IPS-18a (cell line): ENCODE measurements around the gene NTM.
A peak's percentile ranks its signal among the peaks of the same experiment; 100 is the strongest.

Experiments used
- H3K27ac ChIP-seq: one replicate; pipeline ENCODE4 v1.5.1; 2013; ENCODE audit warnings: low read length
- H3K27me3 ChIP-seq: one replicate; pipeline ENCODE4 v1.6.1; 2013; ENCODE audit warnings: mild to moderate bottlenecking, low read length; ENCODE audit not compliant: control insufficient read depth, insufficient read depth
- H3K36me3 ChIP-seq: one replicate; pipeline ENCODE4 v1.6.1; 2013; ENCODE audit warnings: low read depth, low read length; ENCODE audit not compliant: control insufficient read depth
- H3K4me1 ChIP-seq: one replicate; pipeline ENCODE4 v1.6.1; 2013; ENCODE audit warnings: low read depth, low read length; ENCODE audit not compliant: control insufficient read depth
- H3K4me3 ChIP-seq: one replicate; pipeline ENCODE4 v1.5.1; 2013; ENCODE audit warnings: low read length
- H3K9ac ChIP-seq: one replicate; pipeline ENCODE4 v1.6.1; 2013; ENCODE audit warnings: mild to moderate bottlenecking, low read length, moderate library complexity
- H3K9me3 ChIP-seq: one replicate; pipeline ENCODE4 v1.6.1; 2013; ENCODE audit warnings: low read depth, low read length; ENCODE audit not compliant: control insufficient read depth

NTM gene

GRCh38 chr11:131350872-131351271 lies 19.5 kb upstream of the NTM start:
- H3K9me3 ChIP-seq = no peaks in the 10 kb centered on the region
- H3K4me3 ChIP-seq = no peak overlapping the region
- H3K27me3 ChIP-seq = no peaks in the 10 kb centered on the region
- H3K9ac ChIP-seq = no peak overlapping the region
- no peak overlapping the region for H3K27ac ChIP-seq
- H3K36me3 ChIP-seq = no peaks in the 10 kb centered on the region
- peaks cover 19% of the 10 kb centered on the region for H3K4me1 ChIP-seq

GRCh38 chr11:131351848-131352247 lies 18.6 kb upstream of the NTM start:
- no peaks in the 10 kb centered on the region for H3K27me3 ChIP-seq
- peaks cover 20% of the 10 kb centered on the region for H3K4me1 ChIP-seq
- H3K9ac ChIP-seq = no peak overlapping the region
- H3K4me3 ChIP-seq = no peak overlapping the region
- H3K27ac ChIP-seq = no peak overlapping the region
- no peaks in the 10 kb centered on the region for H3K9me3 ChIP-seq
- no peaks in the 10 kb centered on the region for H3K36me3 ChIP-seq

GRCh38 chr11:131353766-131354165 lies 16.6 kb upstream of the NTM start:
- Histone ChIP-seq H3K4me3 (no peak overlapping the region), H3K27me3 (no peaks in the 10 kb centered on the region), H3K4me1 (peaks cover 20% of the 10 kb centered on the region), H3K9ac (no peak overlapping the region), H3K27ac (no peak overlapping the region), H3K9me3 (no peaks in the 10 kb centered on the region), H3K36me3 (no peaks in the 10 kb centered on the region)

- H3K27me3 ChIP-seq = no peaks in the 10 kb centered on the region
- H3K9ac ChIP-seq = no peak overlapping the region
- H3K27ac ChIP-seq = no peak overlapping the region
- no peaks in the 10 kb centered on the region for H3K36me3 ChIP-seq
- H3K4me1 ChIP-seq = peaks cover 20% of the 10 kb centered on the region
- no peaks in the 10 kb centered on the region for H3K9me3 ChIP-seq
- H3K4me3 ChIP-seq = no peak overlapping the region
Observed at GRCh38 chr11:131354251-131354701, 16.1 kb upstream of the NTM start.

DNA sequence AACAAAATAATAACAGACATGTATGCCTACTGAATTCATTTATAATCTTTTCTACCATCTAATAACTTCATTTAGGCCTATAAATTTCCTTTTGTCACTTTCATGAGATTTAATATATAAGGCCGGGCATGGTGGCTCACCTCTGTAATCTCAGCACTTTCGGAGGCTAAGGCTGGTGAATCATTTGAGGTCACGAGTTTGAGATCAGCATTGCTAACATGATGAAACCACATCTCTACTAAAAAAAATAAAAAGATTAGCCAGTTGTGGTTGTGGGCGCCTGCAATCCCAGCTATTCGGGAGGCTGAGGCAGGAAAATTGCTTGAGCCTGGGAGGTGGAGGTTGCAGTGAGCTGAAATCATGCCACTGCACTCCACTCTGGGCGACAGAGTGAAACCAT lies 14.2 kb upstream of the NTM start:
- Histone ChIP-seq H3K9ac (no peak overlapping the region), H3K4me3 (no peak overlapping the region), H3K36me3 (no peaks in the 10 kb centered on the region), H3K9me3 (no peaks in the 10 kb centered on the region), H3K4me1 (peaks cover 16% of the 10 kb centered on the region), H3K27ac (no peak overlapping the region), H3K27me3 (no peaks in the 10 kb centered on the region)

- Histone ChIP-seq H3K9ac (no peak overlapping the region), H3K4me3 (no peak overlapping the region), H3K36me3 (no peaks in the 10 kb centered on the region), H3K27ac (no peak overlapping the region), H3K4me1 (peaks cover 2% of the 10 kb centered on the region), H3K27me3 (no peaks in the 10 kb centered on the region), H3K9me3 (no peaks in the 10 kb centered on the region)
Observed at GRCh38 chr11:131365329-131365930, 5.0 kb upstream of the NTM start.

DNA sequence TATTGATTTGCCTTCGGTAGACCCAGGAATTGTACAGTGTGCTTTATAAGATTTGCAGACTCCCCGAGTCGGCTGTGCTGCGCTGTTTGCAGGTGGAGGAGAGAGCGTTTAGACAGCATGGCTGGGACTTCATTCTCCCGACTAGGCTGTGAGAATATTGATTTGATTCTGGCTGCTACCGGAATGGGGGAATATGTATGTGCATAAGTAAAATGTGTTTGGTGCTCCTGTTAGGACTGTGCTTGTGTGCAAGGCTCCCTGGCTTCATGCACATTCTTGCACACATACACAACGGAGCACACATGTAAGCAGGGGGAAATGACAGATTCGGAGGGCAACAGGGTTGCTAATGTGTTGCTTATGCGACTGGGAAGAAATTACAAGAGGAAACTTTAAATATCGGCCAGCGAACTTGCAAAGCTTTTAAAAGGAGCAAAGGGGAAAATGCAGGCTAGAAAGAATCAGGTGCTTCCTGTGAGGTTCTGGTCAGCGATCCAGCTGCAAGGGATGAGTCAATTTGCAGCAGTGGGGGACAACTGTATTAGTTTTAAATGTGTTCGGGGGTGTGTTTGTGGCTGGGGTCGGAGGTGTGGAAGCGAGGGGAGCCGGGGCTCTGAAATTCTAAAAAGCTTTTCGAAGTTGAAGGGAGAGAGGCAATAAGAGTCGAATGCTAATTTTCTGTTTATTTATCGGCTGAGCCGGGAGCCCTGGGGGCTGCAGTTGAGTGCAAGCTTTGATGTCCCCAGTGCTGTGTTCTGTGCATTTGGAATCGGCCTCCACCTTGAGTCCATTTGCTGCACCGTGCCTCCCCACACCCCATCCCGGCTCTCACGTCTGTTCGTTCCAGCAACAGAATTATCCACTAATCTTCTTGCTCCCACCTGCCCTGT lies 731 bp downstream of the NTM start:
- Histone ChIP-seq H3K4me3 (peak overlapping the region; percentile 15), H3K27me3 (no peaks in the 10 kb centered on the region), H3K9me3 (no peaks in the 10 kb centered on the region), H3K27ac (no peak overlapping the region), H3K9ac (no peak overlapping the region), H3K4me1 (peaks cover 31% of the 10 kb centered on the region), H3K36me3 (no peaks in the 10 kb centered on the region)

DNA sequence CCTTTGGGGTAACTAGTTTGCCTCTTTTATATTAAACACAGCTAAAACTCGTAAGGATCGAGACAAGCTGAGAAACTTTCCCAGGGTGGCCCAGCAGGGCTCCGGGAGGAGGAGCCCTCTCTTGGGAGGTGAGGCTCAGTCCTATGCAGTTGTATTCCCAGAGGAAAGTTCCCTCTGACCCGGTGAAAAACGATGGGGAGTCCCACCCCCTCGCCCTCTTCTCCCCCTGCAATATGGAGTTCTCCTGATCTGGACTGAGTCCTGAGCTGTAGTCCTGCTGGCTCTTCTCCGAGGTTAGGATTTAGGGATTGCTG lies 1.3 kb downstream of the NTM start:
- no peaks in the 10 kb centered on the region for H3K36me3 ChIP-seq
- no peak overlapping the region for H3K9ac ChIP-seq
- H3K27ac ChIP-seq = no peak overlapping the region
- H3K9me3 ChIP-seq = no peaks in the 10 kb centered on the region
- no peak overlapping the region for H3K4me3 ChIP-seq
- peaks cover 31% of the 10 kb centered on the region for H3K4me1 ChIP-seq
- no peaks in the 10 kb centered on the region for H3K27me3 ChIP-seq

- peaks cover 31% of the 10 kb centered on the region for H3K4me1 ChIP-seq
- no peak overlapping the region for H3K9ac ChIP-seq
- no peak overlapping the region for H3K4me3 ChIP-seq
- H3K27me3 ChIP-seq = no peaks in the 10 kb centered on the region
- H3K27ac ChIP-seq = no peak overlapping the region
- H3K9me3 ChIP-seq = no peaks in the 10 kb centered on the region
- no peaks in the 10 kb centered on the region for H3K36me3 ChIP-seq
Observed at GRCh38 chr11:131372234-131372962, 2.0 kb downstream of the NTM start.

DNA sequence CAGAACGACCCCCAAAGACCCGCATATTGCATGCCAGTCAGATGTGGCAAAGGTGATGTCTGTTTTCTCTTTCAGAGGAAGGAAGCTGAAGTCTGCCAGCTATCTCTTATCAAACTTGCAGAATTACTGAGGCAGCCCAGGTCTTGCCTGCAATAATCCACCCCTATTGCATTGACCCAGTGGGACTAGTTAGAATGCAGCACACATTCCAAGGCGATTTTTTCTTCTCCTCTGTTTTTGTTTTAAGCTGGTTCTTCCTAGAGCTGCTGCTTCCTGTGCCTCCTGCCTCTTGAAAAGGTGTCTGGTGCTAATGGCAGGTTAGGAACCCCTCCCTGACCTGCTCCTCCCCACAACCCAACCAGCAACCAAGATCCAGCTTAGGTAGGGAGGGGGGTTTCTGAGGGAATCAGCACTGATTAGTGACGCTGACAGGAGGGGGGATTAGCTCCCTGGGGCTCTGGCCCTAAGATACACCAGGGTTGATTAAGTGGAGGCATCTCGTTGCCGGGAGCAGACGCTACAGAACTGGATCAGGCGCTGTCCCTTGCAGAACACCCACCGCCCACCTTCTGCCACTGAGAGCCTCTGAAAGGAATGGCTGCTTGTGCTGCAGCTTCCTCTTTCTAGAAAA lies 2.8 kb downstream of the NTM start:
- no peak overlapping the region for H3K4me3 ChIP-seq
- no peak overlapping the region for H3K27ac ChIP-seq
- no peaks in the 10 kb centered on the region for H3K9me3 ChIP-seq
- H3K36me3 ChIP-seq = no peaks in the 10 kb centered on the region
- H3K4me1 ChIP-seq = peaks cover 31% of the 10 kb centered on the region
- H3K9ac ChIP-seq = no peak overlapping the region
- no peaks in the 10 kb centered on the region for H3K27me3 ChIP-seq

DNA sequence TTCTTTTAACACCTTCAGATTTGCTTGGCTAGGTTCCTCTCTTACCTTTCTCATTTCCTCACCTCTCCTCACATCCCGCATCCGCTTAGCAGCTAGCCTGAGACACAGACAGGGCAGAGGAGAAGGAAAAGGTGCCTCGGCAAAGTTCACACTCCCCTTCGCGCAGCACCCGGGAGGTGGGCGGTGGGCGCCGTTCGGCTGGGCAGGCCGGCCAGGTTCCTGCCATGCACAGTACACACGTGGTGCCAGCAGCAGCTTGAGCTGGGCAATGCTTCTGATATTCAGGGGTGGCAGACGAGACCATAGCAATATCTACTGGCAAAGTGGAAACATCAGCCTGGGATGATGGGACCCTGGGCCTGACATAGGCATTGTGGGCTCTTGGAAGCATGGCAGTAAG lies 3.3 kb downstream of the NTM start:
- H3K27ac ChIP-seq = no peak overlapping the region
- no peak overlapping the region for H3K4me3 ChIP-seq
- H3K9me3 ChIP-seq = no peaks in the 10 kb centered on the region
- H3K27me3 ChIP-seq = no peaks in the 10 kb centered on the region
- no peak overlapping the region for H3K9ac ChIP-seq
- H3K36me3 ChIP-seq = no peaks in the 10 kb centered on the region
- H3K4me1 ChIP-seq = peaks cover 31% of the 10 kb centered on the region
